ENCODE data around the gene DPT. TPM values are rescaled to one million over a fixed set of nuclear protein-coding genes. Genes with fewer than 3 reads are reported as not detected.

DPT gene
- polyA plus RNA-seq, 1 donor (not counting 4 experiments of a cell fraction or from before 2014, with no cell fraction given), result not detected

DNA sequence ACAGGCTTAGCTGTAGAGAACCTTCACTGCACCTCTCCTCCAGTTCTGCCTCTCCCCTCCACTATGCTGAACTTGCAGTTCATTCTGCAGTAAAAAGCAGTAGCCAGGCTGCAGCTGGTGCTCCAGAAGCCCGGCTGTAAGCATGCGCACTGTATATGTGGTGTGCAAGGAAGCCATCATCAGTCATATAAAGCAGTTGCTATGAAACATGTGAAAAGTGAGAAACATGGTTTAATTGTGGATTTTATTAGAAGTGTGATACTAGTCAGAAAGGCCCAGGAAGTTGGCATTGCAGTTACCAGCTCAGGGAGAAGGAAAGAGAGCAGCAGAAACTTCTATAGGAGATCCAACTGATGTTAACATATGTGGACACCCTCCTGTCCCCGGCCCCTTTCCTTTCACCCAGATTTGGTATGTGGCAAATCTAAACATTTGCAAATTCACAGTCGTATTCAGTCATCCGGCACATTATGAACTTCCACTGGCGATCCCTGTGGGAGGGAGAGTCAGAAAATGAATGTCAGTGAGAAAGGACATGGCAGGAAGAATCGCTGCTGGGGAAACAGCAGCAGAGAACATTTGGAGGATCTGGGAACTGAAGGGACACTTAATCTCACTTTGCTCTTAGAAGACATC, 32.8 kb downstream of the DPT start:
- Histone ChIP-seq H3K36me3 (ENCODE audit: control insufficient read depth in 2 of 2, extremely low read depth in 1 of 2, insufficient read depth in 2 of 2, low read length in 2 of 2) (no peaks in the 10 kb centered on the region), H2AFZ (ENCODE audit: control insufficient read depth, low read length) (no peak overlapping the region), H3K4me3 (ENCODE audit: control insufficient read depth in 2 of 3, extremely low read depth in 1 of 3, insufficient read depth in 2 of 3, low read depth in 1 of 3, low read length in 3 of 3) (no peak overlapping the region), H3K4me2 (ENCODE audit: control insufficient read depth, extremely low read depth, insufficient read depth, low read depth, low read length) (no peak overlapping the region), H3K9ac (ENCODE audit: control insufficient read depth, extremely low read depth, insufficient read depth, low read length) (no peak overlapping the region), H3K9me1 (ENCODE audit: control insufficient read depth, extremely low read depth, insufficient read depth, low read length) (no peaks in the 10 kb centered on the region), H3K27ac (ENCODE audit: control insufficient read depth, insufficient read depth, low read length) (no peak overlapping the region), H4K20me1 (ENCODE audit: control insufficient read depth, extremely low read depth, insufficient read depth, low read length) (no peaks in the 10 kb centered on the region), H3K4me1 (ENCODE audit: control insufficient read depth, extremely low read depth, insufficient read depth, low read length) (no peaks in the 10 kb centered on the region), H3K79me2 (ENCODE audit: control insufficient read depth, insufficient read depth, low read length) (no peaks in the 10 kb centered on the region), H3K27me3 (ENCODE audit: control insufficient read depth, extremely low read depth, insufficient read depth, low read length) (no peaks in the 10 kb centered on the region), H3K9me3 (ENCODE audit: control insufficient read depth, low read depth, low read length) (no peaks in the 10 kb centered on the region)
- dilution Hi-C loops (cut with MboI; ENCODE audit: extremely low pct_ligation_motif_present, low sequenced_read_pairs), result no loop called here
- TF ChIP-seq, protein P1, sequence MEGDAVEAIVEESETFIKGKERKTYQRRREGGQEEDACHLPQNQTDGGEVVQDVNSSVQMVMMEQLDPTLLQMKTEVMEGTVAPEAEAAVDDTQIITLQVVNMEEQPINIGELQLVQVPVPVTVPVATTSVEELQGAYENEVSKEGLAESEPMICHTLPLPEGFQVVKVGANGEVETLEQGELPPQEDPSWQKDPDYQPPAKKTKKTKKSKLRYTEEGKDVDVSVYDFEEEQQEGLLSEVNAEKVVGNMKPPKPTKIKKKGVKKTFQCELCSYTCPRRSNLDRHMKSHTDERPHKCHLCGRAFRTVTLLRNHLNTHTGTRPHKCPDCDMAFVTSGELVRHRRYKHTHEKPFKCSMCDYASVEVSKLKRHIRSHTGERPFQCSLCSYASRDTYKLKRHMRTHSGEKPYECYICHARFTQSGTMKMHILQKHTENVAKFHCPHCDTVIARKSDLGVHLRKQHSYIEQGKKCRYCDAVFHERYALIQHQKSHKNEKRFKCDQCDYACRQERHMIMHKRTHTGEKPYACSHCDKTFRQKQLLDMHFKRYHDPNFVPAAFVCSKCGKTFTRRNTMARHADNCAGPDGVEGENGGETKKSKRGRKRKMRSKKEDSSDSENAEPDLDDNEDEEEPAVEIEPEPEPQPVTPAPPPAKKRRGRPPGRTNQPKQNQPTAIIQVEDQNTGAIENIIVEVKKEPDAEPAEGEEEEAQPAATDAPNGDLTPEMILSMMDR (optimal IDR thresholded peaks at IDR 0.05 in 1 of 3, IDR thresholded peaks at IDR 0.05 in 1 of 3, conservative IDR thresholded peaks at IDR 0.05 in 1 of 3; ENCODE audit: extremely low read depth in 1 of 3, insufficient read depth in 2 of 3, low read length in 3 of 3), result no peak
- no peak for TF ChIP-seq EZH2 (IDR thresholded peaks at IDR 0.05; ENCODE audit: low read length)
- DNase-seq (ENCODE audit: low read depth, low spot score) (no peak), FAIRE-seq (no peak)

DNA sequence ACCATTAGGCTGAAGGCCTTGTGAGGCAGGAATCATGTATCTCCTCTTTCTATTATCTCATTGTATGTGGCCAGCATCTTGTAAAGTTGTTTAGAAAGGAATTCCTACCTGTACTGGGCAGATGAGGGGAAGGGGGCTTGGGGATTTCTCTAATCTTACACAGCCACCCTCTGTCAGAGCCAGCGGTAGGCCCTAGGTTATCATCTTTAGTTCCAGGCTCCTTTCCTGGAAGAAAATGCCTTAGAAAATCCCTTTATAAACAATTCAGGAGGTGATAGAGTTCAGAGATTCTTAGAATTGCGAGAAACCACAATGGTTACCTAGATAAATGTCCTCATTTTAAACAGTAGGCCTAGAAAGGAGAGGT, 35.2 kb downstream of the DPT start:
- no peak overlapping the region for H3K27ac ChIP-seq (ENCODE audit: control insufficient read depth, insufficient read depth, low read length)
- no peaks in the 10 kb centered on the region for H3K27me3 ChIP-seq (ENCODE audit: control insufficient read depth, extremely low read depth, insufficient read depth, low read length)
- H3K9ac ChIP-seq (ENCODE audit: control insufficient read depth, extremely low read depth, insufficient read depth, low read length), result no peak overlapping the region
- FAIRE-seq, result no peak
- no peak overlapping the region for H2AFZ ChIP-seq (ENCODE audit: control insufficient read depth, low read length)
- no peaks in the 10 kb centered on the region for H3K36me3 ChIP-seq (ENCODE audit: control insufficient read depth in 2 of 2, extremely low read depth in 1 of 2, insufficient read depth in 2 of 2, low read length in 2 of 2)
- no peak for DNase-seq (ENCODE audit: low read depth, low spot score)
- dilution Hi-C loops (cut with MboI; ENCODE audit: extremely low pct_ligation_motif_present, low sequenced_read_pairs), result no loop called here
- no peaks in the 10 kb centered on the region for H4K20me1 ChIP-seq (ENCODE audit: control insufficient read depth, extremely low read depth, insufficient read depth, low read length)
- no peaks in the 10 kb centered on the region for H3K9me1 ChIP-seq (ENCODE audit: control insufficient read depth, extremely low read depth, insufficient read depth, low read length)
- no peaks in the 10 kb centered on the region for H3K4me1 ChIP-seq (ENCODE audit: control insufficient read depth, extremely low read depth, insufficient read depth, low read length)
- no peak overlapping the region for H3K4me2 ChIP-seq (ENCODE audit: control insufficient read depth, extremely low read depth, insufficient read depth, low read depth, low read length)
- H3K9me3 ChIP-seq (ENCODE audit: control insufficient read depth, low read depth, low read length), result no peaks in the 10 kb centered on the region
- no peaks in the 10 kb centered on the region for H3K79me2 ChIP-seq (ENCODE audit: control insufficient read depth, insufficient read depth, low read length)
- H3K4me3 ChIP-seq (ENCODE audit: control insufficient read depth in 2 of 3, extremely low read depth in 1 of 3, insufficient read depth in 2 of 3, low read depth in 1 of 3, low read length in 3 of 3), result no peak overlapping the region
- TF ChIP-seq EZH2 (IDR thresholded peaks at IDR 0.05; ENCODE audit: low read length), result no peak
- TF ChIP-seq, protein P1 (optimal IDR thresholded peaks at IDR 0.05 in 1 of 3, IDR thresholded peaks at IDR 0.05 in 1 of 3, conservative IDR thresholded peaks at IDR 0.05 in 1 of 3; ENCODE audit: extremely low read depth in 1 of 3, insufficient read depth in 2 of 3, low read length in 3 of 3), result no peak

Measured in keratinocyte (primary cell).